ENCODE results near the gene DCP1A. TPM values are rescaled to one million over a fixed set of nuclear protein-coding genes. Genes with fewer than 3 reads are reported as not detected.

The DCP1A gene
- total and polyA plus RNA-seq, 8 donors: 18.7 to 37.3 (median 32.9) TPM

DNA sequence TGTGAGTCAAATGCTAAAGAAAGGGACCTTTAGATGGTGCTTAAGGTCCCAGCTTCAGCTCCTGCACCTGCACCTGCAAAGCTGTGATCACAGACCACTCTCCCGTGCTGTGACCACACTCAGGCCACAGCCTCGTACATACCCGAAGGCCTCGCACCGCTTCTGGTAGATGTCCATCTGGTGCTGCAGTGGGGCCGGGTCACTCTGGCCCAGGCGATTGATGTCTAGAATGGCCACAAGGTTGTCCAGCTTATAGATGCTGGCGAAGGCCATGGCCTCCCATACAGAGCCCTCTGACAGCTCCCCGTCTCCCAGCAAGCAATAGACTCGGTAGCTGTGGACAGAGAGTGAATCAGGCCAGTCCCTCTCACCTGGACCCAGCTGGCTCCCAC is 112.5 kb downstream of the DCP1A start:
- H3K4me1 ChIP-seq: peaks cover 26 to 56% of the 10 kb centered on the region in 2 donors
- H3K9me3 ChIP-seq: no peaks in the 10 kb centered on the region
- no peak overlapping the region for H3K27ac ChIP-seq
- intact Hi-C loops (cut with DNase I): no loop called here
- ATAC-seq (no peak), DNase-seq (peak in 1 of 4 donors; percentile 68)
- no peak overlapping the region for H3K4me3 ChIP-seq
- TF ChIP-seq, protein P1, sequence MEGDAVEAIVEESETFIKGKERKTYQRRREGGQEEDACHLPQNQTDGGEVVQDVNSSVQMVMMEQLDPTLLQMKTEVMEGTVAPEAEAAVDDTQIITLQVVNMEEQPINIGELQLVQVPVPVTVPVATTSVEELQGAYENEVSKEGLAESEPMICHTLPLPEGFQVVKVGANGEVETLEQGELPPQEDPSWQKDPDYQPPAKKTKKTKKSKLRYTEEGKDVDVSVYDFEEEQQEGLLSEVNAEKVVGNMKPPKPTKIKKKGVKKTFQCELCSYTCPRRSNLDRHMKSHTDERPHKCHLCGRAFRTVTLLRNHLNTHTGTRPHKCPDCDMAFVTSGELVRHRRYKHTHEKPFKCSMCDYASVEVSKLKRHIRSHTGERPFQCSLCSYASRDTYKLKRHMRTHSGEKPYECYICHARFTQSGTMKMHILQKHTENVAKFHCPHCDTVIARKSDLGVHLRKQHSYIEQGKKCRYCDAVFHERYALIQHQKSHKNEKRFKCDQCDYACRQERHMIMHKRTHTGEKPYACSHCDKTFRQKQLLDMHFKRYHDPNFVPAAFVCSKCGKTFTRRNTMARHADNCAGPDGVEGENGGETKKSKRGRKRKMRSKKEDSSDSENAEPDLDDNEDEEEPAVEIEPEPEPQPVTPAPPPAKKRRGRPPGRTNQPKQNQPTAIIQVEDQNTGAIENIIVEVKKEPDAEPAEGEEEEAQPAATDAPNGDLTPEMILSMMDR (IDR thresholded peaks at IDR 0.05): no peak
- H3K36me3 ChIP-seq: peaks cover 10 to 100% of the 10 kb centered on the region in 2 donors
- no peaks in the 10 kb centered on the region for H3K27me3 ChIP-seq

DNA sequence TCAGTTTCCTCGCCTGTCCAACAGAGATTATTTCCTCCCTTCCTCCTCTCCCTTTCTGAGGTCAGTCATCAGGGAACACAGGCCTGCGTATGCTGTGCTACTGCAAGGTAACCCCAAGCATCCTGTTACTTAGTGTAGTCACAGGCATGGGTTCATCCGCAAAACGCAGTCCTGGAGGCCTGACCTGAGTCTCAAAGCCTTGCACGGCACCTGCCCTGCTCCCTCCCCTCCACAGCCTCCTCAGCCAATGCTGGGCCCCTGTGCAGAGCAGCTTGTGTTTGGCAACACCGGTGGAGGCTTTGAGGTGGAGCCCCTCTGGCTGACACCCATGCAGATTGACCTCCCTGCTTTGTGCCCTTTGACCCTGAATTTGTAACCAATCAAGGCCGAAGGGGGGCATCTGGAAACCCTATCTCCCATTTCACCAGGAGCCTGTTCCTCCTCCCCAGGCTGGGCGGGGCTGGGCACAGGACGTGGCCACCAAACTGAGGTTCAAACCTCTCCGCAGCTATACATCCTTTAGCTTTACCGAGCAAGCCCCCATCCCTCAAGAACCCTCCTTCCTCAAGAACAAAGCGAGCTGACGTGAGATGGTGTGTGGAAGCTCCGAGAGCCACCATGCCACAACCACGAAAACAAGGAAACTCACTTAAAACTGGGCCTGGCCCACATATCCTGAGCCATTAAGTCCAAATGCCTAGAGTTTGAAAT is 113.1 kb downstream of the DCP1A start:
- no peaks in the 10 kb centered on the region for H3K9me3 ChIP-seq
- DNase-seq (peak in 1 of 4 donors; percentile 39), ATAC-seq (no peak)
- no peaks in the 10 kb centered on the region for H3K27me3 ChIP-seq
- peaks cover 26 to 51% of the 10 kb centered on the region in 2 donors for H3K4me1 ChIP-seq
- peak overlapping the region in 1 of 2 donors; percentile 48 for H3K27ac ChIP-seq
- TF ChIP-seq, protein P1 (IDR thresholded peaks at IDR 0.05): no peak
- intact Hi-C loops (cut with DNase I): no loop called here
- H3K4me3 ChIP-seq: no peak overlapping the region
- peaks cover 10 to 100% of the 10 kb centered on the region in 2 donors for H3K36me3 ChIP-seq

Other genes with a start within 250 kb of the DCP1A start
- gene RFT1, start 217.1 kb downstream of the DCP1A start, total RNA-seq: 10 to 100 TPM; 24.3 to 28.0 TPM
- gene RFT1, start 217.1 kb downstream of the DCP1A start, polyA plus RNA-seq (ENCODE audit: insufficient read length in 6 of 6): 10 to 100 TPM; 23.2 to 24.5 (median 24.1) TPM
- gene PRKCD, start 186.3 kb downstream of the DCP1A start, total RNA-seq: 10 to 100 TPM; 73.2 to 73.7 TPM
- 10 to 100 TPM; 45.5 to 56.7 (median 49.6) TPM for gene PRKCD, start 186.3 kb downstream of the DCP1A start, polyA plus RNA-seq (ENCODE audit: insufficient read length in 6 of 6)
- gene TKT, start 91.5 kb downstream of the DCP1A start, total RNA-seq: 100 to 1,000 TPM; 458 to 594 TPM
- gene TKT, start 91.5 kb downstream of the DCP1A start, polyA plus RNA-seq (ENCODE audit: insufficient read length in 6 of 6): 100 to 1,000 TPM; 210 to 256 (median 230) TPM
- 10 to 100 TPM; 32.6 to 58.2 TPM for gene CACNA1D, start 147.1 kb upstream of the DCP1A start, total RNA-seq
- 10 to 100 TPM; 53.3 to 78.2 (median 56.2) TPM for gene CACNA1D, start 147.1 kb upstream of the DCP1A start, polyA plus RNA-seq (ENCODE audit: insufficient read length in 6 of 6)

Data from left lung (tissue), 10 donors.